ENCODE measurements around the gene GINS2. TPM values are rescaled to one million over a fixed set of nuclear protein-coding genes. Genes with fewer than 3 reads are reported as not detected.

Gene GINS2
- total RNA-seq, 1 experiment from 2014 or later, result 25.2 TPM

GRCh38 chr16:85706449-85707034 lies 17.8 kb upstream of the GINS2 start:
- no peaks in the 10 kb centered on the region for H3K4me1 Mint-ChIP-seq (ENCODE audit: low read depth, unreplicated experiment)
- intact Hi-C loops (cut with micrococcal nuclease; ENCODE audit: unreplicated experiment), result no loop called here
- no peak overlapping the region for H3K4me3 Mint-ChIP-seq (ENCODE audit: low read depth, unreplicated experiment)
- H3K27ac Mint-ChIP-seq (ENCODE audit: unreplicated experiment), result no peak overlapping the region
- no TSS peak for BruUV-seq (replicated peaks)
- CTCF ChIA-PET, result interaction anchor here (0.7 to 0.9 kb wide), 2 partner anchors 18 to 49 kb away, joined by 4 to 10 read pairs; partner anchors contain the start of gene GINS2
- no peaks in the 10 kb centered on the region for H3K36me3 Mint-ChIP-seq (ENCODE audit: insufficient read depth, unreplicated experiment)
- DNase-seq, result no peak
- H3K27me3 Mint-ChIP-seq (ENCODE audit: unreplicated experiment), result no peaks in the 10 kb centered on the region
- H3K9me3 Mint-ChIP-seq (ENCODE audit: low read depth, unreplicated experiment), result no peaks in the 10 kb centered on the region
- TF ChIP-seq, protein P1, sequence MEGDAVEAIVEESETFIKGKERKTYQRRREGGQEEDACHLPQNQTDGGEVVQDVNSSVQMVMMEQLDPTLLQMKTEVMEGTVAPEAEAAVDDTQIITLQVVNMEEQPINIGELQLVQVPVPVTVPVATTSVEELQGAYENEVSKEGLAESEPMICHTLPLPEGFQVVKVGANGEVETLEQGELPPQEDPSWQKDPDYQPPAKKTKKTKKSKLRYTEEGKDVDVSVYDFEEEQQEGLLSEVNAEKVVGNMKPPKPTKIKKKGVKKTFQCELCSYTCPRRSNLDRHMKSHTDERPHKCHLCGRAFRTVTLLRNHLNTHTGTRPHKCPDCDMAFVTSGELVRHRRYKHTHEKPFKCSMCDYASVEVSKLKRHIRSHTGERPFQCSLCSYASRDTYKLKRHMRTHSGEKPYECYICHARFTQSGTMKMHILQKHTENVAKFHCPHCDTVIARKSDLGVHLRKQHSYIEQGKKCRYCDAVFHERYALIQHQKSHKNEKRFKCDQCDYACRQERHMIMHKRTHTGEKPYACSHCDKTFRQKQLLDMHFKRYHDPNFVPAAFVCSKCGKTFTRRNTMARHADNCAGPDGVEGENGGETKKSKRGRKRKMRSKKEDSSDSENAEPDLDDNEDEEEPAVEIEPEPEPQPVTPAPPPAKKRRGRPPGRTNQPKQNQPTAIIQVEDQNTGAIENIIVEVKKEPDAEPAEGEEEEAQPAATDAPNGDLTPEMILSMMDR (IDR thresholded peaks at IDR 0.05; ENCODE audit: unreplicated experiment), result no peak

GRCh38 chr16:85704900-85705846 lies 16.4 kb upstream of the GINS2 start:
- no peaks in the 10 kb centered on the region for H3K9me3 Mint-ChIP-seq (ENCODE audit: low read depth, unreplicated experiment)
- H3K4me3 Mint-ChIP-seq (ENCODE audit: low read depth, unreplicated experiment), result no peak overlapping the region
- no peak overlapping the region for H3K27ac Mint-ChIP-seq (ENCODE audit: unreplicated experiment)
- CTCF ChIA-PET, result interaction anchor here (0.9 kb wide), 1 partner anchor 48 kb away, joined by 4 read pairs; no protein-coding TSS in a partner anchor
- H3K27me3 Mint-ChIP-seq (ENCODE audit: unreplicated experiment), result no peaks in the 10 kb centered on the region
- TF ChIP-seq, protein P1 (IDR thresholded peaks at IDR 0.05; ENCODE audit: unreplicated experiment), result no peak
- no peak for DNase-seq
- intact Hi-C loops (cut with micrococcal nuclease; ENCODE audit: unreplicated experiment), result no loop called here
- H3K4me1 Mint-ChIP-seq (ENCODE audit: low read depth, unreplicated experiment), result no peaks in the 10 kb centered on the region
- H3K36me3 Mint-ChIP-seq (ENCODE audit: insufficient read depth, unreplicated experiment), result no peaks in the 10 kb centered on the region
- no TSS peak for BruUV-seq (replicated peaks)

DNA sequence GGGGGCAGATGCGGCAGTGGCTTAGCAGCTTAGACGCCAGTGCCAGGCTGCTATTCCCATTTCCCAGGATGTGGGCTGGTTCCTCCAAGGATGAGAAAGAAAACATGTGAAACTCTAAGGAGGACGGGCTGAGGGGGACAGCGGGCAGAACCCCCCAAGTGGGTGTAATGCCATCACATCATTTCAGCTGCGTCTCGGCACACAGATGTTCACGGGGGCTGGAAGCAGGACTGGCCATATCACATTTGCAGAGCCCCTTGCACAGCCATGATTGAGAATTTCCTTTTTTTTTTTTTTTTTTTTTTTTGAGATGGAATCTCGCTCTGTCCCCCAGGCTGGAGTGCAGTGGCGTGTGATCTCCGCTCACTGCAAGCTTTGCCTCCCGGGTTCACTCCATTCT lies 15.3 kb upstream of the GINS2 start:
- no peaks in the 10 kb centered on the region for H3K36me3 Mint-ChIP-seq (ENCODE audit: insufficient read depth, unreplicated experiment)
- TF ChIP-seq, protein P1 (IDR thresholded peaks at IDR 0.05; ENCODE audit: unreplicated experiment), result no peak
- intact Hi-C loops (cut with micrococcal nuclease; ENCODE audit: unreplicated experiment), result no loop called here
- H3K27ac Mint-ChIP-seq (ENCODE audit: unreplicated experiment), result no peak overlapping the region
- no TSS peak for BruUV-seq (replicated peaks)
- H3K27me3 Mint-ChIP-seq (ENCODE audit: unreplicated experiment), result no peaks in the 10 kb centered on the region
- no peaks in the 10 kb centered on the region for H3K9me3 Mint-ChIP-seq (ENCODE audit: low read depth, unreplicated experiment)
- no peaks in the 10 kb centered on the region for H3K4me1 Mint-ChIP-seq (ENCODE audit: low read depth, unreplicated experiment)
- DNase-seq, result no peak
- CTCF ChIA-PET, result no interaction called here
- H3K4me3 Mint-ChIP-seq (ENCODE audit: low read depth, unreplicated experiment), result no peak overlapping the region

- no peaks in the 10 kb centered on the region for H3K36me3 Mint-ChIP-seq (ENCODE audit: insufficient read depth, unreplicated experiment)
- H3K4me3 Mint-ChIP-seq (ENCODE audit: low read depth, unreplicated experiment), result no peak overlapping the region
- no peaks in the 10 kb centered on the region for H3K4me1 Mint-ChIP-seq (ENCODE audit: low read depth, unreplicated experiment)
- no TSS peak for BruUV-seq (replicated peaks)
- intact Hi-C loops (cut with micrococcal nuclease; ENCODE audit: unreplicated experiment), result no loop called here
- TF ChIP-seq, protein P1 (IDR thresholded peaks at IDR 0.05; ENCODE audit: unreplicated experiment), result no peak
- no peaks in the 10 kb centered on the region for H3K9me3 Mint-ChIP-seq (ENCODE audit: low read depth, unreplicated experiment)
- H3K27me3 Mint-ChIP-seq (ENCODE audit: unreplicated experiment), result peaks cover 29% of the 10 kb centered on the region
- no peak for DNase-seq
- H3K27ac Mint-ChIP-seq (ENCODE audit: unreplicated experiment), result no peak overlapping the region
- CTCF ChIA-PET, result no interaction called here
These were observed 10.9 kb upstream of the GINS2 start for GRCh38 chr16:85699628-85700027.

Data from Calu3 (cell line).